Activated effector memory CD4-positive, alpha-beta T cell treated with anti-CD3 and anti-CD28 coated beads, Interleukin-2, amount 50 U/mL, for 16 hours (primary cell): ENCODE data around the gene CPA1.
A peak's percentile ranks its signal among the peaks of the same experiment; 100 is the strongest.

ENCODE experiments used
- DNase-seq: peaks from one replicate; pipeline ENCODE4 v3.0.0-alpha.2; 2020

Gene CPA1

GRCh38 chr7:130356121-130356875, 24.0 kb upstream of the CPA1 start:
- no peak for DNase-seq

DNA sequence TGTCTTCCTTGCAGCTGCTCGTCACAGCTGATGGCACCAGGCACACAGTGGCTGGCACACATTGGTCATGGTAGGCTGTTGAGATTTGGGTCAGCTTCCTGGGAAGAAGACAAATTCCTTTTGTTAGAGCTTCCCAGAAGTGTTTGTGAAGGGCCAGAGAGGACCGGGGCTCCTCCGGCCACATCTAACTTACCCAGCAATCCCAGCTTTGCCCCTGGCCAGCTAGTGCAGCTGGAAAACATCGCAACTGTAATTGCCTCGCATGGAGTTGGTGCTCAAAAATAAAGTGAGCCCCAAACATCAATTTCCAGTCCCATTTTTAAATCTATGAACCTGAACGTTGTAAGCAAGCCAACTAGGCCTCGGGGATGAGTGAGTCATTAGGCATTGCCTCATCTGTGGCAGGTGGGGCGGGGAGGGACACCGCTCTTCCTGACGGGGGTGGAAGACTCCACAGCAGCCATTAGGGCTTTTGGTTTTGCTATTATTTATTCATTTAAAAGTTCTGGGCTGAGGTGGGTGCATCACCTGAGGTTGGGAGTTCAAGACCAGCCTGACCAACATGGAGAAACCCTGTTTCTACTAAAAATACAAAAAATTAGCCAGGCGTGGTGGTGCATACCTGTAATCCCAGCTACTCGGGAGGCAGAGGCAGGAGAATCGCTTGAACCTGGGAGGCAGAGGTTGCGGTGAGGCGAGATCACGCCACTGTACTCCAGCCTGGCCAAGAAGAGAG, 23.2 kb upstream of the CPA1 start:
- no peak for DNase-seq

DNA sequence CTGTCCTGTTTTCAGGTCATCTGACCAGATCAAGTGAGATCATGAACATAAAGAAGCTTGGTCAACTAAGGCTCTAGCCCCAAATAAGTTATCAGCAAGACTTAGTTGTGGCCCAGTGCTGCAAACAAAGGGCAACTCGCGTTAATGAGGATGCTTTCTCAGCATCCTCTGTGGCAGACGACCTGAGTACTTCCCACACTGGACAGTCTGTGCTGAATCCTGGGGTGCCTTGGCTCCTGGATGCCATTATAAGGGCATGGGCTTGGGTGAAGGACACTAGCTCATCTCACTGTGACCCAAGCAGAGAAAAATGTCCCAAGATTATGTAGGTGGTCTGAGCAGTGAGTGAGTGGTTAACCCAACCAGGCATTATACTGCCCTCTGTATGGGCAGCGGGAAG, 21.8 kb upstream of the CPA1 start:
- DNase-seq = no peak

- no peak for DNase-seq
These were observed 20.9 kb upstream of the CPA1 start for GRCh38 chr7:130359276-130359857.

- DNase-seq = no peak
These were observed 19.8 kb upstream of the CPA1 start for GRCh38 chr7:130360518-130360917.

DNA sequence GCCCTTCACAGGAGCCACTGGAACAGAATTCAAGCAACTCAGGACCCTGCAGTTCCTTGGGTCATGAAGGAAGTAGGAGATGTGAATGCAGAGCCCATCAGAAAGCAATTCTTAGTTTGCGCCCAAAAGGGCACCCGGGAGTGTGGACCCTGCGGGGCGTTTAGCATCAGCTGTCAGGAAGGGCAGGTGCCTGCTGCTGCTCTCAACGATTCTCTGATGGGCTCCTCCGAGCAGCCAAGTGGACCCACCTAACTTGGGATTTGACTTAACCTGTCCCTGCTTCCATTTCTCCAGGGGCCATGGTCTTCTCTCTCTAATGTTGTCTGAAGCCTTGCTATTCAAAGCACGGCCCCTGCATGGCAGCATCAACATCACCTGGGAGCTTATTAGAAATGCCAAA, 18.6 kb upstream of the CPA1 start:
- DNase-seq = peak; percentile 30

- DNase-seq = peak; percentile 54
These were observed 18.0 kb upstream of the CPA1 start for GRCh38 chr7:130362251-130362816.

DNA sequence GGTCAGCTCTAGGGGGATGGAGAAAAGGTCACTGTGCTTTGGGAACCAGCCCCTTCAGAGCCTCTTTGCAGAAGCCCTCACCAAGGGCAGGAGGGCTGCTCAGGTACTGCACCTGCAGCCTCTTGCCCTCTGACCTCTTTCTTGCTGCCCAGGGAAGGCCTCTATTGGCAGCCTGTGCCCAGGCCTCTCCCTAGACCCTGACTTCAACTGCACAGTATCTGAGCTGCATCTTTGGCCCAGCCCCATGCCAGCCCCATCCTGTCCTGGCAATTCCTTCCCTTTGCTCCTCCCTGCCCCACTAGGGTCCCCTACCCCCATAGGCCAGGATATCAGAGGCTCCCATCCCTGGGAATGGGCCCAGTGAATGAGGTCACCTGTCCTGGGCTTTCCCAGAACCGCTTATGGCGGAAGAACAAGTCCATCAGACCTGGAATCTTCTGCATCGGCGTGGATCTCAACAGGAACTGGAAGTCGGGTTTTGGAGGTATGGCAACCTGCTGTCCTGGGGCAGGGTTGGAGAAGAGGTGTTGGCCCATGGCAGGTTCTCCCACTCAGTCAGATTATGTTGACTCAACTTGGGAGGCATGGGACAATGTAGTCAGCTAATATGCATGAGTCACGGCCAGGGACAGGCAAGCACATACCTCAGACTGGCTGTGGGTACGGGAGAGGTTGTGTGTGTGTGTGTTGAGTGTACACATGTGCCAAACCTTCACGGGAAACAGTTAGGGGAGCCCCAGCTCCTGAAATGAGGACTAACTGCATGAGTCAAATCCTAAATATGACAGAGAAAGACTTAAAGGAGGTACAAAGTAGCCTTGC, 17.1 kb upstream of the CPA1 start:
- DNase-seq = no peak

DNA sequence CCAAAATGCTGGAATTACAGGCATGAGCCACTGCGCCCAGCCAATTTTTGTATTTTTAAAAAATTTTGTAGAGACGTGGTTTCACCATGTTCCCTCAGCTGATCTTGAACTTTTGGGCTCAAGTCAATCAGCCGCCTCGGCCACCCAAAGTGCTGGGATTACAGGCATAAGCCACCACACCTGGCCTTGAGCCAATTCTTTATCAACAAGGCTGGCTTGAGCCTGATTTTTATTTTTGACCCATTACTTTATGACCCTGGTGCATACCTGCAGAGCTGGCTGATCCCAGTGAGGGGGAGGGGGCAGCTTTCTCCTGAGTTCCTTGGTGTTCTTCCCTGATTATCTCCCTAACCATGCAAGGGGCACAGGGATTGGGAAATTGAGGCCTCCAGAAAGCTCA, 15.8 kb upstream of the CPA1 start:
- no peak for DNase-seq

DNA sequence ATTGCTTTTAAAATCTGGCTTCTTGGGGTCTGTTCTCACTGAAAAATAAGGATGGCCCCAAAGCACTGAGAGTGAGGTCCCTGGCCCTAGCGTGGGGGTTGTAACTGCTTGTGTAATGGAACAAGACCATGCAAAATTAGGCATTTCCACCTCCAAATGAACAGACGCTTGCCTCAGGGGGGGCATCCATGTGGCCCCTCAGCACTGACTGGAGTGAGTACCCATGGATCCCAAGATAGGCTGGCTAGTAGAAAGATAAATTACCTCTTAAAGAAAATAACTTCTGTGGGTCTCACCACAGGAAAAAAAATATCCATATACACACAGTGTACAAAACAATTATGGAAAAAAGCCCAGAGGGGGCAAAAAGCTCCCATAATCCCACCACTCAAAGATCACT, 15.2 kb upstream of the CPA1 start:
- no peak for DNase-seq

- peak; percentile 70 for DNase-seq
These were observed 14.5 kb upstream of the CPA1 start for GRCh38 chr7:130365511-130366441.

GRCh38 chr7:130366564-130366963, 13.7 kb upstream of the CPA1 start:
- DNase-seq = peak; percentile 56

DNA sequence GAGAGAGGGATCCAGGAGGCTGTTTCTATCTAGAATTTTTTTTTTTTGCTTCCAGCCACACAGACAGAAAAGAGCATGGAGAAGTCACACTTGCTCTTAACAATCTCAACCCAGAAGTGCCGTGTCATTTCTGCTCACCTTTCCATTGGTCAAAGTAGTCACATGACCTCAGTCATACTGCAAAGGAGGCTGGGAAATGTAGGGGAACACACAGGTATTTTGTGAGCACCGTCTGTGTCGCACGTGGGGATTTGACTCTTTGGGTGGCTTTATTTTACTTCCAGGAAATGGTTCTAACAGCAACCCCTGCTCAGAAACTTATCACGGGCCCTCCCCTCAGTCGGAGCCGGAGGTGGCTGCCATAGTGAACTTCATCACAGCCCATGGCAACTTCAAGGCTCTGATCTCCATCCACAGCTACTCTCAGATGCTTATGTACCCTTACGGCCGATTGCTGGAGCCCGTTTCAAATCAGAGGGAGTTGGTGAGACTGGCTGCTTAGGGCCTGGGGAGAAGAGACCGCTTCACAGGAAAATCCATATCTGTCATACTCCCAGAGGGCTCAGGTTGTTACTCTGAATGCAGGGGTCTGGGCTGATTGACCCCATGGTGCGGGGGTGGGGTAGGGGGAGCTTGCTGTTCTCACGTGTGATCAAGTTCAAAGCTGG, 13.1 kb upstream of the CPA1 start:
- peak; percentile 65 for DNase-seq

- DNase-seq = peak; percentile 44
These were observed 12.2 kb upstream of the CPA1 start for GRCh38 chr7:130367836-130368746.

- DNase-seq = no peak
These were observed 11.1 kb upstream of the CPA1 start for GRCh38 chr7:130369110-130369711.

DNA sequence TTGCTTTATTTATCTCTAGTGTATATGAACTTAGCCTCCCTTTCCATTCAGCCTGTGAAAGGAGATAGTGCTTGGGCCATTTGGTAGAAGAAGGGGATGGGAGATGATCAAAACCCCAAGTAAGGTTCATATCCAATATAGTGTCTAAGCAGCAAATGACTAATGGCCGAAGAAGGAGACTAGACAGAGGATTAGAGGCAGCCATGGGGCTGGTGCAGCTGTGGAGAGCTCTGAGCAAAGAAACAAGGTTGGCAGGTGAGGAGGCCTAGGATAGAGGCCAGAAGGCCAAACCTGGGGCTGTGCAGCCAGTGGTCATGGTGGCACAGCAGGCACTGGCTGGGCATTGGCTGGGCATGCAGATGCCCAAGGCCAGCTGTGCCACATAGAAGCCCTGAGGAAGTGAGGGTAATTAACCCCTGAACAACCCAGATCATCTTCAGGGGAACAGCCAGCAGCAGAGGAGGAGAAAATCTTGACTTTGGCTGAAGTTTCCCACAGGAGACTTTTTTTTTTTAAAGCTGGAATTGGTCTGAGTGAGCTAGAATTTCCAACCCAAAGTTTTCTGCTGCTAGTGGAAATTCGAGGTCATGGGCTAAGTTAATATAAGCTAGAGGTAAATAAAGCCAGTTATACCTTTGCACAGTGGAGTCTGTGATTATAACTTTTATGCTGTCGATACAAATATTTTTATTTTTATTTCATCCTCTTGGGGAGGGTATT, 10.3 kb upstream of the CPA1 start:
- DNase-seq = no peak

- no peak for DNase-seq
These were observed 9.2 kb upstream of the CPA1 start for GRCh38 chr7:130371046-130371445.

GRCh38 chr7:130372402-130373165, 7.7 kb upstream of the CPA1 start:
- DNase-seq = peak; percentile 31
